GM21529 (cell line): ENCODE measurements around the gene CCL26.
"Not testable (repeated sequence)": the region's sequence is repeated elsewhere in the genome, so short reads cannot be mapped to it uniquely, and the experiment has no call there.

Experiments
- ATAC-seq: cut with Tn5 transposase; IDR thresholded peaks from one replicate; pipeline ENCODE4 v1.9.1; 2021; ENCODE audit not compliant: unreplicated experiment

CCL26 gene

DNA sequence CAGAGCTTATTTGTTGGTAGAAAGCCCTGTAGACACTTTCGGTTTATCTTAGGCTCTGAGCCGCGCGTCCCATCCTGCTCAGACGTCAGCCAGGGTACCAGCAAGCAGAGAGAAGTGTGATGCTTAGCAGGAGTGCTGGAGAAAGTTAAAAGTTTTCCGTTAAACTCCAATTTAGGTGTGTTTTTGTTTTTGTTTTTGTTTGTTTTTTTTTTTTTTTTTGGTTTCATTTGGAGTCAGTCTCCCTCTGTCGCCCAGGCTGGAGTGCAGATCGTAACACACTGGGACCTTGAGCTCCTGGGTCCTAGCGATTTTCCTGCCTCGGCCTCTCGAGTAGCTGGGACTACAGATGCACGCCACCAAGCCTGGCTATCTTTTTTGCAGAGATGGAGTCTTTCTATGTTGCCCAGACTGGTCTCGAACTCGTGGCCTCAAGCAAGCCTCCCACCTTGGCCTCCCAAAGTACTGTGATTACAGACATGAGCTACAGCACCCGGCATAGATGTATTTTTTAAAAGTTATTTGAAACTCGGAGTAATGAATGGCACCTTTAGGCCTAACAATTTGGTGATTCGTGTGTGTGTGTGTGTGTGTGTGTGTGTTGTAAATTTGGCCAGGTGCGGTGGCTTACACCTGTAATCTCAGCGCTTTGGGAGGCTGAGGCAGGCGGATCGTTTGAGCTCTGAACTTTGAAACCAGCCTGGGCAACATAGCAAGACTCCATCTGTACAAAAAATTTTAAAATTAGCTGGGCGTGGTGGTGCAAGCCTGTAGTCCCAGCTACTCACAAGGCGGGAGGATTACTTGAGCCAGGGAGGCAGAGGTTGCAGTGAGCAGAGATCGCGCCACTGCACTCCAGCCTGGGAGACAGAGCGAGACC, 32.0 kb downstream of the CCL26 start:
- ATAC-seq: peak; percentile 26

DNA sequence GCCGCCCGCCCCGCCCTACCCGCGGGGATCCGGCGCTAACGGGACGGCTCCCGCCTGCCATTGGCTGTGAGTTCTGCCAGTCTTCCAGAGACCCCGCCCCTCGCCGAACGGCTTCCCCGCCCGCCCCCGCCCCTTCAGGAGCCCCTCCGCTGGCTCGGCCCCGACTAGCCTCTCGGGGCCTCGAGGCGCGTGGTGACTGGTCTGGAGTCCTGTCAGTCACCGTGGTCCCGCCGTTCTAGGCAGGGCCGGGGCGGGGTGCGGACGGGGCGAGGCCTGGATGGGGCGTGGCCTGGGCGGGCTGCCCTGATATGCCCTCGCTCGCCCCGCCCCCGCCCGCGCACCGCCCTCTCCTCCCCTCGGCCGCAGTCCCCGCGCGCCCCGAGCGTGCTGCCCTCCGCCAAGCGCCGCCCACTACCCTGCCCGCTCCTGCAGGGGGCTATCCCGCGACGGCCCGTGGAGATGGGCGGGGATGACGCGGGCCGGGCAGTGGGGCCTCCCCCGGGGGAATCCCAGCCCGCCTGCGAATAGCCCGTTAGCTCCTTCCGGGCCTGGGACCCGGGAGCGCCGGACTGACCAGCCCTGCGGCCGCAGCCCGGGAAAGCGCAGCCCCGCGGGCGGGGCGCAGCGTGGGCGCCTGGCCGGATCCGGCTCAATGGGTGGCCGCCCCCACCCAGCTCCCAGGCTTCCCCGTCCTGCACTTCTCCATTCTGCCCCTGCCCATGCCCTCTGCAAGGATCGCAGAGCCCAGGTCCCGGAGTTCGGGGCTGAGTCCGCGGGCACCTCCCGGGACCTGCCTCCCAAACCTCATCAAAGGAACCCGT, 32.8 kb downstream of the CCL26 start:
- peak; percentile 91 for ATAC-seq

- ATAC-seq: peak; percentile 6
These were observed 33.4 kb downstream of the CCL26 start, which contains the start of gene HIP1 for GRCh38 chr7:75738604-75738974. TSS of gene HIP1 (minus strand) at chr7:75738941. CDS start at chr7:75738920, 21 bp downstream.

DNA sequence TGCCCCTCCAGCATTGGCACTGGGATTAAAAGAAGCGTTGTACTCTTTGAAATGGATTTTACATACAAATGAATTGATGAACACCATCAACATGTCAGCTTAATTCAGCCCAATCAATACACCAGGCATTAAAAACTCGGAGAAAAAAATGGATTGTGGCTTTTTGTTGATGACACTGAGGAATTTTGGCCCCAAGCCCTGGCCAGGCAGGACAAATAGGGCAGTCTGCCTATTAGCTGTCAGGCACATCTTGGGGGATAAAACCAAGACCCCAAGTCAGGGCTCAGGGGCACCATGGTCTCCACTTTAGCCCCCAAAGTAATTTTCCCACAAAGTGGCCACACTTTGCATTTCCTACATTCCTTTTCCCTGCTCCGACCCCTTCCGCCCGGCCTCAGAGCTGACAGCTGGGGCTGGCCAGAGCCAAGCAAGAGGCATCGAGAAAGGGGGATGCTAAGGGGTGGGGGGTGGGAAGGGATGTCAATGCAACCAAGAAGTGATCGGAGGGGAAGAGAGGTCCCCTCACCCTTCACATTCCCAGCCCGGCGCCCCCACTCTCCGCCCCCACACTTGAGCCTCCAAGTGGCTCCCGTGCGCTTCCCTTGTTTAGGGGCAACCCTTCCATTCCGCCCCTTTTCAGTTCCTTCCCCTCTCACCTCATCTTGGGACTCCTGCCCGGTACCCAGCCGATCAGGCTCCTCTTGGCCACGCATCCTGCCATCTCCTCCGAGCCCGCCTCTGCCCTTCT, 34.0 kb downstream of the CCL26 start:
- no peak for ATAC-seq

- no peak for ATAC-seq
These were observed 36.2 kb downstream of the CCL26 start for GRCh38 chr7:75735581-75736350.

DNA sequence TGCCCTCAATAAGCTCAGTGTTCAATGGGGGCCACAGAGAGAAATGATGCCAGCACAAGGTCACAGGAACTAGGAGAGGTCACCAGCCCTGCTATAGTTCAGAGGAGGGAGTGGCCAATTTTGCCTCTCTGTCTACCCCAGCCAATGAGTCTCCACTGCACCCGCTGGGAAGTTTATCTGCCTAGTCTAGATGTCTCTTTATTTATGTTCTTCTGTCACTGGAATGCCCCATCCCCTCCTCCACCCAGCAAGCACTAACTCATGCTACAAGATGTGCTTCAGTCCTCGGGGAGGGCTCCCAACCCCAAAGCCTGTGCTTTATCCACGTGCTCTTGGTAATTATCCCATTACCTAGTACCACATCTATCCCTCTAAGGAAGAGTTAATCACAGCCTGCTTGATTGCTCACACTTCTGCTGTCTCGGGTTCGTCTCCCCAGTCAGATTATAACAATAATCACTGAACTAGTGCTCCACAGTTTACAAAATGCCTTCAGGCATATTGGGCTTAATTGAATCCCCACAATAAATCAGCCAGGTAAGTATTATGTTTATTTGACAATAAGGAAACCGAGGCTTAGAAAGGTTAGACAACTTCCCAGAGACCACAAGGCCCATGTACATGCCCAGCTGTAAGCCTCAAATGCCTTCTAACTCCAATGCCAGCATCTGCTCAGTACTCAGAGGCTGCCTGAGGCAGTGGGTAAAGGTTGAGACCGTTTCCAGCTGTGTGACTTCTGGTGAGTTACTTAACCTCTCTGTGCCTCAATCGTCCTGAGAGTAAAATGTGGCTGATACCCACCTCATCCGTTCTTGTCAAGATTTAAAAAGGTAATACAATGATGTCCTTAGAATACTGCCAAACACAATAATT, 37.2 kb downstream of the CCL26 start:
- ATAC-seq: no peak

GRCh38 chr7:75732764-75733630, 39.0 kb downstream of the CCL26 start:
- ATAC-seq: no peak

DNA sequence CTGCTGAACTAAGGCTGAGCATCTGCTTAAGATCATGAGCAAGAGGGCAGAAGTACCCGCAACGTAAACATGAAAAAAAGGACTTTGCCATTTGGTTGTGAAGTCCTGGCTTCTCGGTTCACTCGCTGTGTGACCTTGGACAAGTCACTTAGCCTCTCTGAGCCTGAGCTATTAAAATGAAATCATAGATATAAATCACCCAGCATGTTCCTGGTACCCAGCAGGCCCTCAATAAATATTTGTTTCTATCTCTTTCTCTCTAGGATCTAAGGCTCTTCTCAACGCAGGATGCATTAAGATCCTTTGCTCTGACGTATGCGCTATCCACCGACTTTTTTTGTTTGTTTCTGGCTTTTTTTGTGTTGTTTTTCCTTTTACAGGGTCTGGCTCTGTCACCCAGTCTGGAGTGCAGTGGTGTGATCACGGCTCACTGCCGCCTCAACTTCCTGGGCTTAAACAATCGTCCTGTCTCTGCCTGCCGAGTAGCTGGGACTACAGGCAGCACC, 39.9 kb downstream of the CCL26 start:
- ATAC-seq: no peak

DNA sequence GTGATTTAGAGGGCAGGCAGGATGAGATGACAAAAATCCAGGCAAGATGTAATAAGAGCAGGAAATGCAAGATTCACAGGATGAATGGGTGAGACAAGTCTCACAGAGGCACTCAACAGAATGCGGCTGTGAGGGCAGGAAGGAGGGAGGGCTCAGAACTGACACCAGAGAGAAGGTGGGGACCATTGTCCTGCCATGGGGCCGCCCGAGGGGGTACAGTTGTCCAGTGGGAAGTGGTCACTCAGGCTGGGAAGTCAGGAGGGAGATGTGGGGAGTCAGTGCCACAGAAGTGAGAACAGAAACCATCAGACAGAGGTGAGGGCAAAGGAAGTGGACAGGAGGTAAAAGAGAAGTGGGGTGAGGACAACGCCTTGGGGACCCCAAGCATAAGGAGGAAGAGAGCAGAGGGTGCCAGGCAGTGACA, 42.1 kb downstream of the CCL26 start:
- ATAC-seq: no peak

- ATAC-seq: no peak
These were observed 44.0 kb downstream of the CCL26 start for GRCh38 chr7:75727881-75728593.

GRCh38 chr7:75727351-75727750, 44.7 kb downstream of the CCL26 start:
- not testable (repeated sequence) for ATAC-seq

- no peak for ATAC-seq
These were observed 46.7 kb downstream of the CCL26 start for GRCh38 chr7:75725306-75725705.

GRCh38 chr7:75723444-75723843, 48.6 kb downstream of the CCL26 start:
- no peak for ATAC-seq

DNA sequence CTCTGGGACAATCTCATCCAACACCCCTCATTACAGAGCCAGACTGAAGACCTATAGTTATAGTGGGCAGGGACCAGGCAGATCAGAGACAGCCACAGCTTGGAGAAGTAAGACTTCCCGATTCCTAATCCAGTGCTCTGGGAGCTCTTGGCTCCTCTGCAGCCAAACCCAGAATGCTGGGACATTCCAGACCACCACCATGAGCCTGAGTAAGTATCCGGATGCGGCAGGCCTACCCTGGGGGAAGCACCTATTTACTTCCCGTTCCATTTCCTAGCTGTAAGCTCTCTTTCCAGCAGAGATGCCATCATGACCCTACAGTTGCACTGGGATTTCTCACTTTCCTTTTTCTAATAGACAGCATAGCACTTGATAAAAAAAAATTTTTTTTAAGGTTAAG, 49.6 kb downstream of the CCL26 start:
- no peak for ATAC-seq

- not testable (repeated sequence) for ATAC-seq
These were observed 50.1 kb downstream of the CCL26 start for GRCh38 chr7:75721922-75722321.

DNA sequence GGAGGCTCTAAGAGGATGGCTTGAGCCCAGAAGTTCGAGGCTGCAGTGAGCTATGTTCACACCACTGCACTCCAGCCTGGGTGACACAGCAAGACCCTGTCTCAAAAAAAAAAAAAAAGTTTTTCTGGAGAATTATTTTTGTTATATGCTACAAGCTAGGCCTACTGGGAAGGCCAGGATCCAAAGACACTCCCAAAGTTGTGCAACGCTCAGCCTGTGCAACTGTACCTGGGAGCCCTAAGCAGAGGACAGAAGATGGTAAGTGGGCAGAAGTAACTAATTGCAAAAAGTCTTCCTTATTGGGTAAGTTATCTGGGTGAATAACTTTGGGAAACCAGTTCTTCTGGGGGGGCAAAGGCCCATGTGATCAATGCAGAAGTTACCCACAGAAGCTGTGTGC, 50.6 kb downstream of the CCL26 start:
- ATAC-seq: no peak

DNA sequence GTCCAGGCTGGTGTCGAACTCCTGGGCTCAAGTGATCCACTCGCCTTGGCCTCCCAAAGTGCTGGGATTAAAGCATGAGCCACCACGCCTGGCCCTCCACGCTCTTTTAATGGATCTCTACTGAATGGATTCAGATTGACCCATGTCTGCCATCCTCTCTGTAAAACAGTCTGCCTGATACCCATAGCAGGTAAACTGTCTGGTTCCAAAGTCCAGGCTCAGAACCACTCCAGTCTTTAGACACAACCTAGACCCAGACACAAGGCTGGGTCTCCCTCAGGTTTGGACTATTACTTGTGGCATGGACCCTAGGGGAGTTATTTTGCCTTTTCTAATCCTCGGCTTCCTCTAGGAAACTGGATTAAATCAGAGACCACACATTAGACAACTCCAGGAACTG, 52.4 kb downstream of the CCL26 start:
- ATAC-seq: no peak
